ENCODE data around the gene SUPT4H1. TPM values are rescaled to one million over a fixed set of nuclear protein-coding genes. Genes with fewer than 3 reads are reported as not detected.

The SUPT4H1 gene
- total RNA-seq, 1 experiment from 2014 or later: 109 TPM

GRCh38 chr17:58356231-58356630 lies 4.2 kb upstream of the SUPT4H1 start:
- WGBS (ENCODE audit: extremely low coverage, insufficient read length, low lambda C conversion rate): no CpG with 5 or more reads among the region's 1 CpG
- H3K23me2 ChIP-seq (ENCODE audit: insufficient read length, low read depth, low read length, poor library complexity, severe bottlenecking): peaks cover 10% of the 10 kb centered on the region
- H3K36me3 Mint-ChIP-seq (ENCODE audit: insufficient read depth in 1 of 3, low read depth in 3 of 3): peaks cover 4 to 7% (median 5%) of the 10 kb centered on the region in 3 experiments; a peak in 4 of 7 replicates
- H3K4me2 ChIP-seq (ENCODE audit: insufficient read depth, insufficient read length, low read length): no peak overlapping the region
- peaks cover under 1% of the 10 kb centered on the region for H3K79me1 ChIP-seq (ENCODE audit: insufficient read depth, low read depth, low read length, poor library complexity, severe bottlenecking)
- no peak overlapping the region for H2BK20ac ChIP-seq (ENCODE audit: low read depth, low read length, poor library complexity, severe bottlenecking)
- no peak overlapping the region for H4K8ac ChIP-seq (replicated peaks; ENCODE audit: insufficient read length, low read depth, low read length)
- no peak overlapping the region for H2BK15ac ChIP-seq (ENCODE audit: low read depth, low read length)
- no peaks in the 10 kb centered on the region for H3K9me3 Mint-ChIP-seq
- H2BK120ac ChIP-seq (ENCODE audit: low read depth, low read length, poor library complexity, severe bottlenecking): no peak overlapping the region
- no peak overlapping the region for H3K9ac ChIP-seq (ENCODE audit: extremely low read depth, insufficient read length, low read length)
- no peak overlapping the region for H2AFZ ChIP-seq (ENCODE audit: low read length)
- no peak overlapping the region for H3K4me3 Mint-ChIP-seq
- H3K56ac ChIP-seq (ENCODE audit: insufficient read length, low read depth, low read length): no peak overlapping the region
- no peak overlapping the region for H3K23ac ChIP-seq (ENCODE audit: insufficient read length, low read depth, low read length)
- H3K27me3 Mint-ChIP-seq (ENCODE audit: low read depth): peaks cover 5% of the 10 kb centered on the region; the same call in 1 of the 2 replicates
- no peaks in the 10 kb centered on the region for H3K9me3 ChIP-seq (ENCODE audit: control insufficient read depth, low read depth, low read length)
- H3K14ac ChIP-seq (ENCODE audit: insufficient read depth, low read length): no peak overlapping the region
- no peak overlapping the region for H4K91ac ChIP-seq (ENCODE audit: insufficient read length, low read depth, low read length)
- no peaks in the 10 kb centered on the region for H3K4me1 ChIP-seq (ENCODE audit: insufficient read depth, low read length)
- H3T11ph ChIP-seq (ENCODE audit: low read length): no peak overlapping the region
- no peaks in the 10 kb centered on the region for H3K27me3 ChIP-seq (ENCODE audit: insufficient read depth, low read length)
- DNase-seq: no peak
- no peak overlapping the region for H2BK12ac ChIP-seq (ENCODE audit: insufficient read length, low read depth, low read length)
- H4K20me1 ChIP-seq (ENCODE audit: control insufficient read depth, insufficient read depth, insufficient read length): no peaks in the 10 kb centered on the region
- H3K27ac Mint-ChIP-seq: no peak overlapping the region
- no peak overlapping the region for H2BK5ac ChIP-seq (ENCODE audit: insufficient read length, low read length)
- no peak for TF ChIP-seq CTCF (conservative IDR thresholded peaks at IDR 0.05)
- H3K4me1 Mint-ChIP-seq: peaks cover 11 to 12% of the 10 kb centered on the region in 2 experiments
- peaks cover 4% of the 10 kb centered on the region; the same call in 1 of the 2 replicates for H3K79me2 ChIP-seq (ENCODE audit: insufficient read depth, low read length)
- no peak overlapping the region for H2AK5ac ChIP-seq (ENCODE audit: insufficient read length, low read length)
- H3K27ac ChIP-seq (ENCODE audit: insufficient read length, low read depth, low read length): no peak overlapping the region
- H4K5ac ChIP-seq (ENCODE audit: insufficient read length, low read depth, low read length): no peak overlapping the region
- no peak overlapping the region for H3K4ac ChIP-seq (ENCODE audit: low read depth, low read length)
- H3K18ac ChIP-seq (ENCODE audit: insufficient read length, low read depth, low read length): no peak overlapping the region

All from H9 (cell line).